Panc1 (cell line): Measurements from ENCODE around the gene PSMD13. TPM values are rescaled to one million over a fixed set of nuclear protein-coding genes. Genes with fewer than 3 reads are reported as not detected.
"Not testable (repeated sequence)": the region's sequence is repeated elsewhere in the genome, so short reads cannot be mapped to it uniquely, and the experiment has no call there.

Experiments used
- ATAC-seq: fragments of 200-7000 bp; cut with Tn5 transposase; 2 replicates; pipeline ENCODE4 v1.9.1; 2020; ENCODE audit warnings: mild to moderate bottlenecking, moderate library complexity
- Bru-seq: library from RNA; stranded (reverse); fragments of 400-500 nt; gene quantifications from one replicate; lab custom pipeline; 2021; lab: Mats Ljungman, UMichigan
- BruChase-seq, 2 experiments: library from RNA; stranded (reverse); fragments of 400-500 nt; gene quantifications; one replicate each; lab custom pipeline; 2021; lab: Mats Ljungman, UMichigan
- BruUV-seq: library from RNA; stranded (reverse); fragments of 400-500 nt; replicated peaks from 2 replicates; lab custom pipeline; 2021; lab: Mats Ljungman, UMichigan
- CTCF ChIA-PET: fragments of 300-600 bp; sonication (Branson Sonifier 250); formaldehyde crosslinking; loops from one replicate; lab custom pipeline; 2022; ENCODE audit warnings: antibody characterized with exemption; lab: Charles Lee
- POLR2A ChIA-PET: fragments of 300-600 bp; sonication (Branson Sonifier 250); formaldehyde crosslinking; loops from one replicate; lab custom pipeline; 2022; ENCODE audit warnings: antibody characterized with exemption; lab: Charles Lee
- DNase-seq: peaks from one replicate; pipeline ENCODE4 v3.0.0-alpha.2; 2010; ENCODE audit warnings: low read depth, low spot score
- H3K27ac ChIP-seq: 2 replicates; pipeline ENCODE4 v1.5.1; 2011; ENCODE audit warnings: mild to moderate bottlenecking, low read length, inconsistent platforms
- H3K27me3 ChIP-seq: fragments of 200-500 bp; sonication (Bioruptor generic); 2 replicates; pipeline ENCODE4 v1.6.0; 2014; ENCODE audit warnings: low read length, inconsistent platforms; ENCODE audit not compliant: control insufficient read depth, insufficient read depth
- H3K36me3 ChIP-seq: fragments of 200-500 bp; sonication (Bioruptor generic); 2 replicates; pipeline ENCODE4 v1.5.1; 2014; ENCODE audit warnings: inconsistent platforms, mild to moderate bottlenecking, low read length, moderate library complexity; ENCODE audit not compliant: control insufficient read depth, insufficient read depth
- H3K4me1 ChIP-seq: 2 replicates; pipeline ENCODE4 v1.5.1; 2011; ENCODE audit warnings: inconsistent platforms, mild to moderate bottlenecking, low read length, moderate library complexity; ENCODE audit not compliant: control insufficient read depth, insufficient read depth
- H3K4me3 ChIP-seq, 2 experiments: 2 replicates each; pipeline ENCODE4 v1.5.1; 2011 to 2012; ENCODE audit warnings: low read depth in 2 of 2, low read length in 2 of 2, mild to moderate bottlenecking in 2 of 2, inconsistent platforms in 1 of 2, moderate library complexity in 1 of 2
- H3K9me3 ChIP-seq: fragments of 200-500 bp; sonication (Bioruptor generic); 2 replicates; pipeline ENCODE4 v1.5.1; 2014; ENCODE audit warnings: low read depth, mild to moderate bottlenecking, inconsistent platforms, low read length, moderate library complexity; ENCODE audit not compliant: control insufficient read depth, insufficient read depth
- CTCF ChIP-seq: fragments of 450-650 bp; IDR thresholded peaks from 2 replicates; pipeline ENCODE4 v1.5.1; 2017; ENCODE audit warnings: mild to moderate bottlenecking
- POLR2AphosphoS5 ChIP-seq: IDR thresholded peaks from 2 replicates; pipeline ENCODE4 v1.6.1; 2012; ENCODE audit warnings: mild to moderate bottlenecking, low read depth, low read length, moderate library complexity
- SIN3A ChIP-seq: IDR thresholded peaks from 2 replicates; pipeline ENCODE4 v1.6.1; 2012; ENCODE audit warnings: low read depth, mild to moderate bottlenecking, low read length, moderate library complexity, borderline replicate concordance; ENCODE audit not compliant: insufficient read depth
- TCF7L2 ChIP-seq: IDR thresholded peaks from 2 replicates; pipeline ENCODE4 v1.6.1; 2011; ENCODE audit warnings: mild to moderate bottlenecking, low read depth, low read length, inconsistent platforms
- in situ Hi-C: cut with HindIII; loops from 2 replicates; pipeline ENCODE4 v1.10.0; 2016; ENCODE audit warnings: low sequenced_read_pairs, low pct_unique_long_range_greater_than_20kb
- intact Hi-C: fragments of 100-400 bp; cut with micrococcal nuclease; formaldehyde crosslinking; loops from one replicate; pipeline ENCODE4 v1.10.0; 2022; ENCODE audit not compliant: unreplicated experiment
- long read RNA-seq: library from polyadenylated mRNA; unstranded; transcript quantifications from one replicate; pipeline ENCODE4 v2.0.0, GENCODE V29; 2021; ENCODE audit not compliant: unreplicated experiment
- polyA plus RNA-seq: library from polyadenylated mRNA; unstranded; fragments of >200 nt; gene quantifications from one replicate; pipeline ENCODE4 v1.2.1, GENCODE V29; 2012; ENCODE audit warnings: missing spikeins; ENCODE audit not compliant: insufficient read length
- total RNA-seq: library from RNA; stranded (reverse); gene quantifications from one replicate; pipeline ENCODE4 v1.2.1, GENCODE V29; 2021; ENCODE audit not compliant: unreplicated experiment
- TF ChIP-seq, protein P1 (sequence below), 2 experiments: IDR thresholded peaks; 2 replicates each; pipeline ENCODE4 v1.6.1; 2011 to 2012; ENCODE audit warnings: low read depth in 2 of 2, control low read depth in 1 of 2, low read length in 1 of 2, mild to moderate bottlenecking in 1 of 2, moderate library complexity in 1 of 2; ENCODE audit not compliant: insufficient read depth in 1 of 2

PSMD13 gene
- 271 TPM for total RNA-seq
- polyA plus RNA-seq = 202 TPM
- percentile 96 among the genes with signal in this experiment for Bru-seq, nascent RNA
- percentile 96 among the genes with signal in this experiment for BruChase-seq, experiment 1, labeled RNA remaining after a 2-hour chase
- percentile 96 among the genes with signal in this experiment for BruChase-seq, experiment 2, labeled RNA remaining after a 6-hour chase
- long read RNA-seq, transcript PSMD13-207 (1 exons, 2,200 nt) = minor isoform, 100 of 493 reads
- long read RNA-seq, transcript PSMD13-212 (13 exons, 1,991 nt) = major isoform, 333 of 493 reads
- long read RNA-seq, transcript PSMD13-202 (12 exons, 1,489 nt) = minor isoform, 5 of 493 reads
- long read RNA-seq, partial matches to known transcripts = 8 of 493 reads
- long read RNA-seq, other reads (novel, unspliced or antisense) = 40 of 493 reads

DNA sequence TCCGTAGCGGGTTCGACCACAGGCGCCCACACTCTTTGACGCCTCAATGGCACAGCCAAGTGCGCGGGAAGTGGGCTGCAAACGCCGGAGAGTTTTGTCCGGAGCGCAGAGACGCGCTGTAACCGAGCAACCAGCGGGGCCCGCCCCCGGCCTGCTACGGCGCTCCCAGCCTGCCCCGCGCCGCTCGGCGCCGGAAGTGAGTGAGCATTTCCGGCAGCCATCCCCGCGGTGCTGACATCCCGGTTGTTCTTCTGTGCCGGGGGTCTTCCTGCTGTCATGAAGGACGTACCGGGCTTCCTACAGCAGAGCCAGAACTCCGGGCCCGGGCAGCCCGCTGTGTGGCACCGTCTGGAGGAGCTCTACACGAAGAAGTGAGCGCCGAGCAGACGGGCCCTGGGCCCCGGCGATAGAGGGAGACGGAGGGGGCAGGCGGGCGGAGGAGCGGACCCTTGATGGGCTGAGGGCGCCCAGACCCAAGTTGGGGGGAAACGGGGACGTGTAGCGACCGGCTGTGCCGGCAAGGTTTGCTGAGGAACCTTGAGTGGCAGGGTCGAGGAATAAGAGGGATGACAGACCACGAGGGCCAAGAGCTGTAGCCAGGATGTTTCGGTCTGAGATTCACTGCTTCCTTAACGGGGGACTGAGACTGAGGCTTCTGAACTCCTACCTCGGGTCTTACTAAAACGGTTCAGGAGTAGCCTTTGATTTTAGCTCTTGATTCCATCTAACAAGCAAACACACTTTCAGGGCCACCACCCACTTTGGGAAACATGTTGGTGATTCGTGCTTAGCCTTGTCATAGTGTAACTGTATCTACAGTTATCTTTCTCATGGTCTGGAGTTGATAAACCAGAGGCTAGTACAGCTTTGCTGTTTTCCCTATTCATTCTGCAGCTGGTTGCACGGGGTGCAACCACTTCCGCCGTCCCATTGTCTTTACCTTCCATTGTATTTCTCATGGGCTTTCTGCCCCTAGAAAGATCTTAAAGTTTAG, at the start of gene PSMD13:
TSS of gene PSMD13 (plus strand) at position 203 of the 994 bp plus-strand sequence. CDS start at position 277, 74 bp downstream.
- Histone ChIP-seq H3K27ac (peak within 1 kb of the TSS; percentile 97), H3K27me3 (no peaks in the 10 kb centered on the region), H3K9me3 (no peaks in the 10 kb centered on the region), H3K36me3 (peaks cover 18% of the 10 kb centered on the region), H3K4me1 (peaks cover 26% of the 10 kb centered on the region), H3K4me3 (peak within 1 kb of the TSS; percentile 87 to 98)
- intact Hi-C loops = no loop called here
- ChIA-PET CTCF (interaction anchor here (0.5 to 2.1 kb wide), 3 partner anchors 14 to 32 kb away, joined by 3 to 6 read pairs (median 3); no protein-coding TSS in a partner anchor), POLR2A (interaction anchor here (0.8 to 1.5 kb wide), 3 partner anchors 13 to 119 kb away, joined by 3 to 12 read pairs (median 7); no protein-coding TSS in a partner anchor)
- DNase-seq (no peak), ATAC-seq (peak; percentile 96)
- BruUV-seq = no TSS peak
- TF ChIP-seq, protein P1, sequence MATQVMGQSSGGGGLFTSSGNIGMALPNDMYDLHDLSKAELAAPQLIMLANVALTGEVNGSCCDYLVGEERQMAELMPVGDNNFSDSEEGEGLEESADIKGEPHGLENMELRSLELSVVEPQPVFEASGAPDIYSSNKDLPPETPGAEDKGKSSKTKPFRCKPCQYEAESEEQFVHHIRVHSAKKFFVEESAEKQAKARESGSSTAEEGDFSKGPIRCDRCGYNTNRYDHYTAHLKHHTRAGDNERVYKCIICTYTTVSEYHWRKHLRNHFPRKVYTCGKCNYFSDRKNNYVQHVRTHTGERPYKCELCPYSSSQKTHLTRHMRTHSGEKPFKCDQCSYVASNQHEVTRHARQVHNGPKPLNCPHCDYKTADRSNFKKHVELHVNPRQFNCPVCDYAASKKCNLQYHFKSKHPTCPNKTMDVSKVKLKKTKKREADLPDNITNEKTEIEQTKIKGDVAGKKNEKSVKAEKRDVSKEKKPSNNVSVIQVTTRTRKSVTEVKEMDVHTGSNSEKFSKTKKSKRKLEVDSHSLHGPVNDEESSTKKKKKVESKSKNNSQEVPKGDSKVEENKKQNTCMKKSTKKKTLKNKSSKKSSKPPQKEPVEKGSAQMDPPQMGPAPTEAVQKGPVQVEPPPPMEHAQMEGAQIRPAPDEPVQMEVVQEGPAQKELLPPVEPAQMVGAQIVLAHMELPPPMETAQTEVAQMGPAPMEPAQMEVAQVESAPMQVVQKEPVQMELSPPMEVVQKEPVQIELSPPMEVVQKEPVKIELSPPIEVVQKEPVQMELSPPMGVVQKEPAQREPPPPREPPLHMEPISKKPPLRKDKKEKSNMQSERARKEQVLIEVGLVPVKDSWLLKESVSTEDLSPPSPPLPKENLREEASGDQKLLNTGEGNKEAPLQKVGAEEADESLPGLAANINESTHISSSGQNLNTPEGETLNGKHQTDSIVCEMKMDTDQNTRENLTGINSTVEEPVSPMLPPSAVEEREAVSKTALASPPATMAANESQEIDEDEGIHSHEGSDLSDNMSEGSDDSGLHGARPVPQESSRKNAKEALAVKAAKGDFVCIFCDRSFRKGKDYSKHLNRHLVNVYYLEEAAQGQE (IDR thresholded peaks at IDR 0.05; ENCODE audit: insufficient read depth in 1 of 2, low read depth in 2 of 2, low read length in 1 of 2) = peak in 1 of 2 experiments; percentile 39; a peak in 1 of 4 replicates
- no peak for TF ChIP-seq CTCF
- TF ChIP-seq POLR2AphosphoS5 = peak; percentile 77; the same call in 1 of the 2 replicates
- TF ChIP-seq SIN3A = peak; percentile 93
- no peak for TF ChIP-seq TCF7L2
- in situ Hi-C loops = no loop called here

DNA sequence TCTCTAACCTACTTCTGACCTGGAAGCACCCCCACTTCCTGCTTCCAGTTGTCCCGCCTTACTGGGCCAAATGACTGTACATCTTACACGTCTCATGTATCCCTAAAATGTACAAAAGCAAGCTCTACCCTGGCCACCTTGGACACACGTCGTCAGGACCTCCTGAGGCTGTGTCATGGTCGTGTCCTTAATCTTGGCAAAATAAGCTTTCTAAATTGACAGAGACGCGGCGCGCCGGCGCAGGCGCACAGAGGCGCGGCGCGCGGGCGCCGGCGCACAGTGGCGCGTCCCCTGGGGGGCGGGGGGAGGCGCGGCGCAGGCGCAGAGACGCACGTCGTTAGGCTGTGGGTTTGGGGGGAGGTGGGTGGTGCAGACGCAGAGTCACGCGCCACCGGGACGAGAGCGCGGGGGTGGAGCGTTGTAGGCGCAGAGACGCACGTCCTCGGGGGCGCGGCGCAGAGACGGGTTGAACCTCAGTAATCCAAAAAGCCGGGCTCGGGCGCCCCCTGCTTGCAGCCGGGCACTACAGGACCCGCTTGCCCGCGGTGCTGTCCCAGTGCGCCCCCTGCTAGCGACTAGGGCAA, 47.5 kb upstream of the PSMD13 start:
- CTCF ChIA-PET, in situ Hi-C loops: not testable (repeated sequence)

DNA sequence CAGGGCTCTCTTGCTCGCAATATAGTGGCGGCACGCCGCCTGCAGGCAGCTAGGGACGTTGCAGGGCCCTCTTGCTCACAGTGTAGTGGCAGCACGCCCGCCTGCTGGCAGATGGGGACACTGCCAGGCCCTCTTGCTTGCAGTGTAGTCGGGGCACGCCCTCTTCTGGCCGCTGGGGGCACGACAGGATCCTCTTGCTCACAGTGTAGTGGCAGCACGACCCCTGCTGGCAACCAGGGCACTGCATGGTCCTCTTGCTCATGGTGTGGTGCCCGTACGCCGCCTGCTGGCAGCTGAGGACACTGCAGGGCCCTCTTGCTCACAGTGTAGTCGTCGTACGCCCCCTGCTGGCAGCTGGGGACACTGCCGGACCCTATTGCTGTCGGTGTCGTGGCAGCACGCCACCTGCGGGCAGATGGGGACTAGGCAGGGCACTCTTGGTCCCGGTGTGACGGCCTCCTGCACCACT, 46.9 kb upstream of the PSMD13 start:
- POLR2A ChIA-PET, BruUV-seq: not testable (repeated sequence)

More for the DNA sequence above, 47.5 kb upstream of the PSMD13 start:
- DNase-seq, H3K27me3 ChIP-seq, intact Hi-C loops, H3K27ac ChIP-seq, H3K9me3 ChIP-seq, H3K4me1 ChIP-seq, POLR2A ChIA-PET, BruUV-seq, H3K4me3 ChIP-seq, ATAC-seq, H3K36me3 ChIP-seq: not testable (repeated sequence)

DNA sequence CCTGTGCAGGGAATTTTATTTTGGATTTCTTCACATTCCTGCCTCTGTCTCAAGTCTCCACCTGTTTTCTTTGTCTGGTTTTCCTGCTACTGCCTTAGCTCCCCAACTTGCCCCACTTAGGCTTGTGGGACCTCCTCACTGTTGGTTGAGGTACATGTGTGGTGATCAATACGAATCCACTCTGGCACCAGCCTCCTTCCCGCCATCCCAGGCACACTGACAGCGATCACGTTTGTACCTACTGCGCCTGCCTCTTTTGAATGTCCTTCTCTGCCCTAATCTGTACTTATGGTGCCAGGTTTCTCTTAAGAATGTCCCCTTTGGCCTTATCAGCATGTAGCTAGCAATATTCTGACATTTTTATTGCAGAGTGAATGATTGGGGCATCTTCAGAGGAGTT, 46.2 kb upstream of the PSMD13 start:
- POLR2A ChIA-PET, intact Hi-C loops, H3K27me3 ChIP-seq, in situ Hi-C loops, BruUV-seq, H3K27ac ChIP-seq, H3K36me3 ChIP-seq, DNase-seq, H3K4me3 ChIP-seq, ATAC-seq, H3K4me1 ChIP-seq, CTCF ChIA-PET, H3K9me3 ChIP-seq: not testable (repeated sequence)

More for the DNA sequence above, 46.9 kb upstream of the PSMD13 start:
- H3K9me3 ChIP-seq, CTCF ChIA-PET, H3K4me3 ChIP-seq, H3K27ac ChIP-seq, DNase-seq, H3K4me1 ChIP-seq, H3K36me3 ChIP-seq, in situ Hi-C loops, intact Hi-C loops, H3K27me3 ChIP-seq: not testable (repeated sequence)
- ATAC-seq = peak; percentile 40; the same call in 1 of the 2 replicates
